ENCODE results near the gene ZNF236. TPM values are rescaled to one million over a fixed set of nuclear protein-coding genes. Genes with fewer than 3 reads are reported as not detected.

ZNF236 gene
- total and polyA plus RNA-seq, 10 of the 15 experiments (the other 5 are each of a cell fraction or from before 2014, with no cell fraction given) = 1.0 to 14.4 (median 5.9) TPM

DNA sequence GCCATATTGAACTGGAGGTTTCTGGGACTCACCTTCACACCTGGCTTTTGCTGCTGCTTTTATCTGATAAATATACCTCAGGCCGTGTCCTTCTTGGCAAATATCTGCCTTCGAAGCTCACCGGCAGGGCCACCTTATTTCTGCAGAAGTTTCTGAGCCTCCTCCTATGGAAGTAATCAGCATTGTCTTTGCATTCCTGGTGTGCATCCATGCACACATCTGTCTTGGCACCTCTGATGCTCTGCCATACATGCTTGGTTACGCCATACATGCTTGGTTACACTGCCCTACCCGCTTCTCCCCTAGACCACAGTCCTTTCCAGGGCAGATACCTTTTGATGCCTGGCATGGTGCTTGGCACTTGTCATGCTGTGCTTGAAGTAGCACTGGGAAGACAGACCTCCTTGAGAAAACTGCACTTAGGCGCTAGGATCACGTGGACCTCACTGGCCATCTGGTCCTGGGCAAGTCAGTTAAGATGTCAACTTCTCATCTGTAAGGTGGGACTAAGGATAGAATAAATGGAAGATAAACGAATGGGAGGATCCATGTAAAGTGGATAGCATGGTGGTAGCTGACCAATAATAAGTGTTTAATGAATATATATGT is 66.8 kb downstream of the ZNF236 start:
- H3K27ac ChIP-seq (ENCODE audit: control insufficient read depth, insufficient read depth) = no peak overlapping the region
- no peak overlapping the region for H2AFZ ChIP-seq (ENCODE audit: control insufficient read depth, low read depth, low read length)
- intact Hi-C loops (cut with micrococcal nuclease; ENCODE audit: unreplicated experiment) (no loop called here), in situ Hi-C loops (cut with MboI) (no loop called here)
- SMC1A ChIA-PET (ENCODE audit: uncharacterized antibody, unreplicated experiment) = interaction anchor here (0.6 kb wide), 1 partner anchor 86 kb away, joined by 3 read pairs; no protein-coding TSS in a partner anchor
- DNase-seq (ENCODE audit: low read depth, low spot score) (no peak), FAIRE-seq (no peak), ATAC-seq (no peak)
- peaks cover 0 to 14% of the 10 kb centered on the region in 2 experiments for H3K36me3 ChIP-seq (ENCODE audit: control insufficient read depth in 2 of 2, insufficient read depth in 2 of 2, low read length in 1 of 2)
- no peak overlapping the region for H3K9ac ChIP-seq (ENCODE audit: control insufficient read depth, insufficient read depth, low read length)
- no peaks in the 10 kb centered on the region for H3K9me3 ChIP-seq (replicated peaks; ENCODE audit: control insufficient read depth, insufficient read depth, low read length)
- no peaks in the 10 kb centered on the region for H3K79me2 ChIP-seq (ENCODE audit: control insufficient read depth, insufficient read depth, low read length)
- 96% methylated on average over 8 of the region's 8 CpGs for WGBS (ENCODE audit: insufficient coverage, insufficient replicate concordance, low lambda C conversion rate, missing lambda C conversion rate)
- H3K4me1 ChIP-seq (ENCODE audit: control insufficient read depth, insufficient read depth, low read length) = no peaks in the 10 kb centered on the region
- no TSS peak for BruUV-seq (replicated peaks)
- RAD21 ChIA-PET (ENCODE audit: unreplicated experiment) = no interaction called here
- no peak overlapping the region for H3K4me3 ChIP-seq
- H3K27me3 ChIP-seq (replicated peaks in 1 of 2; ENCODE audit: control insufficient read depth in 2 of 2, insufficient read depth in 2 of 2, low read length in 1 of 2) = no peaks in the 10 kb centered on the region
- H3K4me2 ChIP-seq (ENCODE audit: control insufficient read depth, insufficient read depth) = no peak overlapping the region
- TF ChIP-seq, protein P1, sequence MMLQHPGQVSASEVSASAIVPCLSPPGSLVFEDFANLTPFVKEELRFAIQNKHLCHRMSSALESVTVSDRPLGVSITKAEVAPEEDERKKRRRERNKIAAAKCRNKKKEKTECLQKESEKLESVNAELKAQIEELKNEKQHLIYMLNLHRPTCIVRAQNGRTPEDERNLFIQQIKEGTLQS (IDR thresholded peaks at IDR 0.05; ENCODE audit: borderline replicate concordance, extremely low read depth, low read depth, low read length) = no peak
- TF ChIP-seq RFX5 (IDR thresholded peaks at IDR 0.05; ENCODE audit: low read depth, low read length) = no peak
- TF ChIP-seq NR2C2 (IDR thresholded peaks at IDR 0.05; ENCODE audit: borderline replicate concordance, control insufficient read depth, insufficient read length, low read depth) = no peak
- no peak for TF ChIP-seq DPF2 (IDR thresholded peaks at IDR 0.05)
- no peak for TF ChIP-seq CREM (IDR thresholded peaks at IDR 0.05; ENCODE audit: low read depth)
- no peak for TF ChIP-seq SIX5 (IDR thresholded peaks at IDR 0.05; ENCODE audit: low read depth, low read length, severe bottlenecking)
- POLR2A ChIA-PET = no interaction called here
- CTCF ChIA-PET = no interaction called here
- H4K20me1 ChIP-seq (ENCODE audit: control insufficient read depth, insufficient read depth) = no peaks in the 10 kb centered on the region

GRCh38 chr18:76892832-76893231 is 70.5 kb downstream of the ZNF236 start:
- Histone ChIP-seq H3K9me3 (replicated peaks; ENCODE audit: control insufficient read depth, insufficient read depth, low read length) (no peaks in the 10 kb centered on the region; the same call in 2 of the 3 replicates), H3K27me3 (replicated peaks in 1 of 2; ENCODE audit: control insufficient read depth in 2 of 2, insufficient read depth in 2 of 2, low read length in 1 of 2) (no peaks in the 10 kb centered on the region), H2AFZ (ENCODE audit: control insufficient read depth, low read depth, low read length) (no peak overlapping the region), H3K9ac (ENCODE audit: control insufficient read depth, insufficient read depth, low read length) (no peak overlapping the region), H3K4me3 (no peak overlapping the region), H3K4me2 (ENCODE audit: control insufficient read depth, insufficient read depth) (no peak overlapping the region), H3K79me2 (ENCODE audit: control insufficient read depth, insufficient read depth, low read length) (no peaks in the 10 kb centered on the region), H4K20me1 (ENCODE audit: control insufficient read depth, insufficient read depth) (no peaks in the 10 kb centered on the region), H3K36me3 (ENCODE audit: control insufficient read depth in 2 of 2, insufficient read depth in 2 of 2, low read length in 1 of 2) (peaks cover 29 to 41% of the 10 kb centered on the region in 2 experiments), H3K4me1 (ENCODE audit: control insufficient read depth, insufficient read depth, low read length) (no peaks in the 10 kb centered on the region), H3K27ac (ENCODE audit: control insufficient read depth, insufficient read depth) (no peak overlapping the region)
- BruUV-seq (replicated peaks) = no TSS peak
- CTCF ChIA-PET = no interaction called here
- DNase-seq (ENCODE audit: low read depth, low spot score) (no peak), ATAC-seq (no peak), FAIRE-seq (no peak)
- SMC1A ChIA-PET (ENCODE audit: uncharacterized antibody, unreplicated experiment) = no interaction called here
- RAD21 ChIA-PET (ENCODE audit: unreplicated experiment) = no interaction called here
- intact Hi-C loops (cut with micrococcal nuclease; ENCODE audit: unreplicated experiment) (no loop called here), in situ Hi-C loops (cut with MboI) (no loop called here)
- POLR2A ChIA-PET = no interaction called here
- WGBS (ENCODE audit: insufficient coverage, insufficient replicate concordance, low lambda C conversion rate, missing lambda C conversion rate) = 99% methylated on average over 5 of the region's 5 CpGs
- TF ChIP-seq USF2 (IDR thresholded peaks at IDR 0.05; ENCODE audit: borderline replicate concordance, low read depth, low read length) = no peak
- TF ChIP-seq HDAC2 (IDR thresholded peaks at IDR 0.05) = no peak
- TF ChIP-seq SIN3A (IDR thresholded peaks at IDR 0.05; ENCODE audit: low read depth, low read length) = no peak
- TF ChIP-seq SRF (IDR thresholded peaks at IDR 0.05; ENCODE audit: low read depth in 2 of 2, low read length in 2 of 2) = no peak
- TF ChIP-seq, protein P2, sequence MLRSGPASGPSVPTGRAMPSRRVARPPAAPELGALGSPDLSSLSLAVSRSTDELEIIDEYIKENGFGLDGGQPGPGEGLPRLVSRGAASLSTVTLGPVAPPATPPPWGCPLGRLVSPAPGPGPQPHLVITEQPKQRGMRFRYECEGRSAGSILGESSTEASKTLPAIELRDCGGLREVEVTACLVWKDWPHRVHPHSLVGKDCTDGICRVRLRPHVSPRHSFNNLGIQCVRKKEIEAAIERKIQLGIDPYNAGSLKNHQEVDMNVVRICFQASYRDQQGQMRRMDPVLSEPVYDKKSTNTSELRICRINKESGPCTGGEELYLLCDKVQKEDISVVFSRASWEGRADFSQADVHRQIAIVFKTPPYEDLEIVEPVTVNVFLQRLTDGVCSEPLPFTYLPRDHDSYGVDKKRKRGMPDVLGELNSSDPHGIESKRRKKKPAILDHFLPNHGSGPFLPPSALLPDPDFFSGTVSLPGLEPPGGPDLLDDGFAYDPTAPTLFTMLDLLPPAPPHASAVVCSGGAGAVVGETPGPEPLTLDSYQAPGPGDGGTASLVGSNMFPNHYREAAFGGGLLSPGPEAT (IDR thresholded peaks at IDR 0.05; ENCODE audit: low read depth) = no peak
- TF ChIP-seq CBX3 (IDR thresholded peaks at IDR 0.05; ENCODE audit: borderline replicate concordance, low read depth) = no peak
- no peak for TF ChIP-seq MEF2B (IDR thresholded peaks at IDR 0.05; ENCODE audit: partially characterized antibody, poor library complexity, severe bottlenecking)
- no peak for TF ChIP-seq ZNF207 (IDR thresholded peaks at IDR 0.05; ENCODE audit: borderline replicate concordance)
- TF ChIP-seq PAX8 (IDR thresholded peaks at IDR 0.05) = no peak
- TF ChIP-seq EP300 (IDR thresholded peaks at IDR 0.05; ENCODE audit: borderline replicate concordance in 1 of 2, control insufficient read depth in 1 of 2, low read depth in 2 of 2, low read length in 2 of 2) = no peak
